Measurements from ENCODE around the gene TMEM37.

GRCh38 chr2:119485336-119486110, 53.9 kb downstream of the TMEM37 start:
- TF ChIP-seq, protein P1, sequence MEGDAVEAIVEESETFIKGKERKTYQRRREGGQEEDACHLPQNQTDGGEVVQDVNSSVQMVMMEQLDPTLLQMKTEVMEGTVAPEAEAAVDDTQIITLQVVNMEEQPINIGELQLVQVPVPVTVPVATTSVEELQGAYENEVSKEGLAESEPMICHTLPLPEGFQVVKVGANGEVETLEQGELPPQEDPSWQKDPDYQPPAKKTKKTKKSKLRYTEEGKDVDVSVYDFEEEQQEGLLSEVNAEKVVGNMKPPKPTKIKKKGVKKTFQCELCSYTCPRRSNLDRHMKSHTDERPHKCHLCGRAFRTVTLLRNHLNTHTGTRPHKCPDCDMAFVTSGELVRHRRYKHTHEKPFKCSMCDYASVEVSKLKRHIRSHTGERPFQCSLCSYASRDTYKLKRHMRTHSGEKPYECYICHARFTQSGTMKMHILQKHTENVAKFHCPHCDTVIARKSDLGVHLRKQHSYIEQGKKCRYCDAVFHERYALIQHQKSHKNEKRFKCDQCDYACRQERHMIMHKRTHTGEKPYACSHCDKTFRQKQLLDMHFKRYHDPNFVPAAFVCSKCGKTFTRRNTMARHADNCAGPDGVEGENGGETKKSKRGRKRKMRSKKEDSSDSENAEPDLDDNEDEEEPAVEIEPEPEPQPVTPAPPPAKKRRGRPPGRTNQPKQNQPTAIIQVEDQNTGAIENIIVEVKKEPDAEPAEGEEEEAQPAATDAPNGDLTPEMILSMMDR (conservative IDR thresholded peaks at IDR 0.05; ENCODE audit: low read depth, low read length) = no peak
- no peak for TF ChIP-seq EZH2 (IDR thresholded peaks at IDR 0.05; ENCODE audit: borderline replicate concordance, low read depth, low read length, poor library complexity, severe bottlenecking)
